ENCODE results near the gene ZNF467. TPM values are rescaled to one million over a fixed set of nuclear protein-coding genes. Genes with fewer than 3 reads are reported as not detected.

Gene ZNF467
- total RNA-seq, 4 donors from 2014 or later: 1.2 to 4.4 (median 2.0) TPM

DNA sequence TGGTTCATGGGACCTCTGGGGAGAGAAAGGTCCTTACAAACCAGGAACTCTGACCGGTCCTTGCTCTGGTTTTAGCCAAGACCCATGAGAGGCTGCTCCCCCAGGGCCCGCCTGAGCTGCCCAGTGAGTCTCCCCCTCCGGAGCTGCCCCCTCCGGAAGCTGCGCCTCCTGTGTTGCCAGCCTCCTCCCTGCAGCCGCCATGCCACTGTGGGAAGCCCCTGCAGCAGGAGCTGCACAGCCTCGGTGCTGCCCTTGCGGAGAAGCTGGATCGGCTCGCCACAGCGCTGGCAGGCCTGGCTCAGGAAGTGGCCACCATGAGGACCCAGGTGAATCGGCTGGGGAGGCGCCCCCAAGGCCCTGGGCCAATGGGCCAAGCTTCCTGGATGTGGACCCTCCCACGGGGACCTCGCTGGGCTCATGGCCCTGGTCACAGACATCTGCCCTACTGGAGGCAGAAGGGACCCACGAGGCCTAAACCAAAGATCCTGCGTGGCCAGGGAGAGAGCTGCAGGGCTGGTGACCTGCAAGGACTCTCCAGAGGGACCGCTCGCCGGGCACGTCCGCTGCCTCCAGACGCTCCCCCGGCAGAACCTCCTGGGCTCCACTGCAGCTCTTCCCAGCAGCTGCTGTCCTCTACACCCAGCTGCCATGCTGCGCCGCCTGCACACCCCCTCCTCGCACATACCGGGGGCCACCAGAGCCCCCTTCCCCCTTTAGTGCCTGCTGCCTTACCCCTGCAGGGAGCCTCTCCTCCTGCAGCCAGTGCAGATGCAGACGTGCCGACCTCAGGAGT, 40.1 kb downstream of the ZNF467 start:
- Histone ChIP-seq H3K9me3 (no peaks in the 10 kb centered on the region), H3K4me1 (peaks cover 4 to 37% (median 5%) of the 10 kb centered on the region in 3 donors), H3K27me3 (peaks cover 0 to 17% (median 0%) of the 10 kb centered on the region in 4 donors), H3K4me3 (no peak overlapping the region), H3K27ac (no peak overlapping the region), H3K36me3 (peaks cover 6 to 60% (median 10%) of the 10 kb centered on the region in 3 donors)
- DNase-seq: no peak
- intact Hi-C loops (cut with DNase I): no loop called here
- TF ChIP-seq, protein P1, sequence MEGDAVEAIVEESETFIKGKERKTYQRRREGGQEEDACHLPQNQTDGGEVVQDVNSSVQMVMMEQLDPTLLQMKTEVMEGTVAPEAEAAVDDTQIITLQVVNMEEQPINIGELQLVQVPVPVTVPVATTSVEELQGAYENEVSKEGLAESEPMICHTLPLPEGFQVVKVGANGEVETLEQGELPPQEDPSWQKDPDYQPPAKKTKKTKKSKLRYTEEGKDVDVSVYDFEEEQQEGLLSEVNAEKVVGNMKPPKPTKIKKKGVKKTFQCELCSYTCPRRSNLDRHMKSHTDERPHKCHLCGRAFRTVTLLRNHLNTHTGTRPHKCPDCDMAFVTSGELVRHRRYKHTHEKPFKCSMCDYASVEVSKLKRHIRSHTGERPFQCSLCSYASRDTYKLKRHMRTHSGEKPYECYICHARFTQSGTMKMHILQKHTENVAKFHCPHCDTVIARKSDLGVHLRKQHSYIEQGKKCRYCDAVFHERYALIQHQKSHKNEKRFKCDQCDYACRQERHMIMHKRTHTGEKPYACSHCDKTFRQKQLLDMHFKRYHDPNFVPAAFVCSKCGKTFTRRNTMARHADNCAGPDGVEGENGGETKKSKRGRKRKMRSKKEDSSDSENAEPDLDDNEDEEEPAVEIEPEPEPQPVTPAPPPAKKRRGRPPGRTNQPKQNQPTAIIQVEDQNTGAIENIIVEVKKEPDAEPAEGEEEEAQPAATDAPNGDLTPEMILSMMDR (IDR thresholded peaks at IDR 0.05): no peak
- no peak for TF ChIP-seq POLR2A (IDR thresholded peaks at IDR 0.05)
- WGBS, 2 donors: 92 to 95% methylated on average over 4 to 6 of the region's 30 CpGs

DNA sequence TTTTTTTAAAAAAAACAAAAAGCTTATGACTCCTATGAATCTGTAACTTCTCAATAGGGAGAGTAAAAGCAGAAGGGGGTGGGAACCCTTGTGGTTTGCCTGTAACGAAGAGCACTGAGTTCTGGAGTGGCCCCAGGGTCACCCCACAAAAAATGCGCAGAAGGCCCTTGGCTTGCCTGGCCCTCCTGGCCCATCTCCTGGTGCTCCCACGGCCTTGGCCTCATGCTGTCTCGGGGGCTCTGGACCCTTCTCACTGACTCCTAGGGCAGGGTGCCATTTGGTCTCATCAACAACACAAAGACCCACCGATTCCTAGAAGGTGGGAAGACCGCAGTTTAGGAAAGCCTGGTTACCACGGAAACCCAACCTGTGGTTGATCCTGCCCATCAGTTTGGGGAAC, 40.8 kb downstream of the ZNF467 start:
- Histone ChIP-seq H3K4me3 (no peak overlapping the region), H3K9me3 (no peaks in the 10 kb centered on the region), H3K27ac (no peak overlapping the region), H3K36me3 (peaks cover 6 to 68% (median 11%) of the 10 kb centered on the region in 3 donors), H3K27me3 (peaks cover 0 to 16% (median 0%) of the 10 kb centered on the region in 4 donors), H3K4me1 (peaks cover 4 to 40% (median 5%) of the 10 kb centered on the region in 3 donors)
- TF ChIP-seq, protein P1 (IDR thresholded peaks at IDR 0.05): no peak
- TF ChIP-seq POLR2A (IDR thresholded peaks at IDR 0.05): no peak
- intact Hi-C loops (cut with DNase I): no loop called here
- DNase-seq: no peak
- 62 to 81% methylated on average over 3 to 6 of the region's 7 CpGs for WGBS, 2 donors

DNA sequence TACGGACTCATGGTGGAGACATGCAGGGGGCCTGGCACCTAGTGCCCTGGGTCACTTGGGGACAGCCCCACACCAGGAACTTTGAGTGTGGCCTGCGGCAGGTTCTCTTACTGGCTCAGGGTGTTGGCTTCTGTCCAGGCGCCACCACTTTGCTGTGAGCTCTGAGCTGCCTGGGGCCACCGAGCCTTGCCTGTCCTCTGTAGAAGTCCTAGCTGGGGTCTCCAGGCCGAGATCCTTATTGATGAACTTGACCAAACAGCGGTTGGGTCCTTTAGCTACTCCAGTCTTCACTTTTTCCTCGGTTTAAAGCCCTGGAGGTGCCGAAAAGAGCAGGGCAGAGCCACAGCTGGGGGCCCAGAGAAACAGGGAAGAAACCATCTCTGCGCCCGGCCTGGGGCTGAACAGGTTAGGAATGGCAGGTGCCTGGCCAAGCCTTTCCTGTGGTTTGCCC, 41.3 kb downstream of the ZNF467 start:
- TF ChIP-seq POLR2A (IDR thresholded peaks at IDR 0.05): no peak
- TF ChIP-seq, protein P1 (IDR thresholded peaks at IDR 0.05): no peak
- intact Hi-C loops (cut with DNase I): no loop called here

DNA sequence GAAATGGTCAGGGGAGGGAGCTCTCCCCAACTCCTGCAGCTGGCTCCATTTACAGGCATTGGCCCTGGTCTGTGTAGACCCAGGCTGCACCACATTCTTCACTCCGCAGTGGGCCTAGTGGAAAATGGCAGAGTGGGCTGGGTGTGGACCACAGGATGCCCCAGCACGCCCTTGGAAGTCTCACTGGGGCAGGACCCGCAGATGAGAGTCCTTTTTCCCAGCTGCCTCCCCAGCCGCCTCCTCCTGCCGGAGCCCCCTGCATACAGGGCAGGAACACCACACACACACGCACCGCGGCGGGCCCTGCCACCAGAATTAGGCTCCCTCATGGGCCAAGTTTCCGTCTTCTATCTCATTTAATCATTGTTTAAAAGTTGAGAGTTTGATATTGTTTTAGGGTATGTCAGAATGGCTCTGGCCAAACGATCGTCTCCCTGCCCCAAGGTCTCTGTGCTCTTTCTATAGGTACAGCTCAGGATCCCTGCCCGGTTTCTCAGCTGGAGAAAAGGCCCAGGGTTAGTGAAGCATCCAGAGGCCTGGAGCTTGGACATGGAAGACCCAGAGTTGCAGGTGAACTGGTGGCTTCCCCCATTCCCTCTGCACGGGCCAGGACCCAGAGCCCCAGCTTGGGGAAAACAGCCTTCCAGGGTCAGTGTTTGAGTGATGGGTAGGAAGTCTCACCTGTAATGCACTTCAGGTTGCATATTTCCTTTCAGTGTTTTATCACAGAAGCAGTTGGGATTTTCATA, 42.0 kb downstream of the ZNF467 start:
- intact Hi-C loops (cut with DNase I): no loop called here

More for the DNA sequence above, 41.3 kb downstream of the ZNF467 start:
- H3K4me1 ChIP-seq: peaks cover 4 to 45% (median 5%) of the 10 kb centered on the region in 3 donors
- peaks cover 0 to 12% (median 0%) of the 10 kb centered on the region in 4 donors for H3K27me3 ChIP-seq
- no peak for DNase-seq
- WGBS, 2 donors: 72 to 75% methylated on average over 3 to 5 of the region's 10 CpGs
- H3K4me3 ChIP-seq: no peak overlapping the region
- no peak overlapping the region for H3K27ac ChIP-seq
- H3K9me3 ChIP-seq: no peaks in the 10 kb centered on the region
- peaks cover 6 to 72% (median 11%) of the 10 kb centered on the region in 3 donors for H3K36me3 ChIP-seq

More for the DNA sequence above, 42.0 kb downstream of the ZNF467 start:
- H3K27me3 ChIP-seq: peaks cover 0 to 5% (median 0%) of the 10 kb centered on the region in 4 donors
- no peak overlapping the region for H3K27ac ChIP-seq
- H3K36me3 ChIP-seq: peaks cover 6 to 80% (median 11%) of the 10 kb centered on the region in 3 donors
- H3K4me1 ChIP-seq: peaks cover 4 to 52% (median 5%) of the 10 kb centered on the region in 3 donors
- no peak overlapping the region for H3K4me3 ChIP-seq
- TF ChIP-seq POLR2A (IDR thresholded peaks at IDR 0.05): no peak
- TF ChIP-seq, protein P1 (IDR thresholded peaks at IDR 0.05): no peak
- no peak for DNase-seq
- 89 to 90% methylated on average over 14 of the region's 14 CpGs for WGBS, 2 donors
- H3K9me3 ChIP-seq: no peaks in the 10 kb centered on the region

All from esophagus squamous epithelium (tissue), 5 donors.